Activated T-helper 1 cell treated with anti-CD3 and anti-CD28 coated beads, Interleukin-12 subunit alpha, Interleukin-12 subunit beta, Interleukin-2, Interleukin-4 antibody, amounts not matched to agents 30 ng/mL and 10 ng/mL and 1 ng/mL, durations not matched to agents 14 hours and 24 hours and 36 hours (primary cell): ENCODE results near the gene GNAI3. TPM values are rescaled to one million over a fixed set of nuclear protein-coding genes. Genes with fewer than 3 reads are reported as not detected.

Experiments used
- DNase-seq: peaks from one replicate; pipeline ENCODE4 v3.0.0; 2021; ENCODE audit warnings: low spot score
- H3K27ac Mint-ChIP-seq: one replicate; pipeline ENCODE4 v1.8.0; 2021; ENCODE audit warnings: mild to moderate bottlenecking, mixed read lengths
- H3K27me3 Mint-ChIP-seq: one replicate; pipeline ENCODE4 v1.8.0; 2022; ENCODE audit warnings: mild to moderate bottlenecking, moderate library complexity, mixed read lengths; ENCODE audit not compliant: insufficient read depth
- H3K36me3 Mint-ChIP-seq: one replicate; pipeline ENCODE4 v1.8.0; 2021; ENCODE audit warnings: low read depth, mixed read lengths
- H3K4me1 Mint-ChIP-seq: one replicate; pipeline ENCODE4 v1.8.0; 2021; ENCODE audit warnings: low read depth, mixed read lengths
- H3K4me3 Mint-ChIP-seq: one replicate; pipeline ENCODE4 v1.8.0; 2021; ENCODE audit warnings: mild to moderate bottlenecking, moderate library complexity, mixed read lengths
- H3K9me3 Mint-ChIP-seq: one replicate; pipeline ENCODE4 v1.8.0; 2021; ENCODE audit warnings: mixed read lengths
- intact Hi-C: fragments of 100-400 bp; cut with micrococcal nuclease; formaldehyde crosslinking; loops from one replicate; pipeline ENCODE4 v1.15.1; 2024
- total RNA-seq: library from RNA; stranded (reverse); gene quantifications from 2 replicates; pipeline ENCODE4 v1.2.3, GENCODE V29; 2022

Gene GNAI3
- total RNA-seq, 1 donor from 2014 or later, result 8.4 TPM

GRCh38 chr1:109625601-109626560 lies 77.5 kb downstream of the GNAI3 start:
- intact Hi-C loops, result no loop called here
- DNase-seq, result no peak
- no peaks in the 10 kb centered on the region for H3K27me3 Mint-ChIP-seq

DNA sequence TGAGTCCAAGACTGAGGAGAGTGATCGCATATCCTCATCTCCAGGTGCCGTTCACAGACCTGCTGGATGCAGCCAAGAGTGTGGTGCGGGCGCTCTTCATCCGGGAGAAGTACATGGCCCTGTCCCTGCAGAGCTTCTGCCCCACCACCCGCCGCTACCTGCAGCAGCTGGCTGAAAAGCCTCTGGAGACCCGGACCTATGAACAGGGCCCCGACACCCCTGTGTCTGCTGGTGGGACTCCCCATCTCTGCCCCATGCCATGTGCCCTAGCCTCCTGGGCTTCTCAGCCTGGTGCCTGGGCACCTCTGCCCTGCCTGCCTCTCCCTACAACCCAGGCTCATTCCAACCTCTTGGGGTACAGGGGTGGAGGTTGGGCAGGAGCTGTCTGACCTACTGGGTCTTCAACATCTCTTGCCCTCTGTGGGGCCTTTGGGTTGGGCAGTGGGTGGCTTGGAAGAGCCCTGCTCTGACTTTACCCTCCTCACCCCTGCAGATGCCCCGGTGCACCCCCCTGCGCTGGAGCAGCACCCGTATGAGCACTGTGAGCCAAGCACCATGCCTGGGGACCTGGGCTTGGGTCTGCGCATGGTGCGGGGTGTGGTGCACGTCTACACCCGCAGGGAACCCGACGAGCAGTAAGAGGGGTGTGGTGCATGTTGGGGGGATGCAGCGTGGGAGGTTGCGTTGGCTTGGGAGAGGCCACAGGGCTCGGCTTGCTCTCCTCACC lies 78.4 kb downstream of the GNAI3 start:
- Mint-ChIP-seq H3K27ac (no peak overlapping the region), H3K4me1 (peaks cover 22% of the 10 kb centered on the region), H3K4me3 (no peak overlapping the region), H3K27me3 (no peaks in the 10 kb centered on the region), H3K36me3 (peaks cover 26% of the 10 kb centered on the region), H3K9me3 (no peaks in the 10 kb centered on the region)
- no peak for DNase-seq
- intact Hi-C loops, result no loop called here

More at GRCh38 chr1:109625601-109626560, 77.5 kb downstream of the GNAI3 start:
- Mint-ChIP-seq H3K9me3 (no peaks in the 10 kb centered on the region), H3K27ac (peak overlapping the region; percentile 76), H3K4me1 (peaks cover 26% of the 10 kb centered on the region), H3K36me3 (peaks cover 25% of the 10 kb centered on the region), H3K4me3 (no peak overlapping the region)

DNA sequence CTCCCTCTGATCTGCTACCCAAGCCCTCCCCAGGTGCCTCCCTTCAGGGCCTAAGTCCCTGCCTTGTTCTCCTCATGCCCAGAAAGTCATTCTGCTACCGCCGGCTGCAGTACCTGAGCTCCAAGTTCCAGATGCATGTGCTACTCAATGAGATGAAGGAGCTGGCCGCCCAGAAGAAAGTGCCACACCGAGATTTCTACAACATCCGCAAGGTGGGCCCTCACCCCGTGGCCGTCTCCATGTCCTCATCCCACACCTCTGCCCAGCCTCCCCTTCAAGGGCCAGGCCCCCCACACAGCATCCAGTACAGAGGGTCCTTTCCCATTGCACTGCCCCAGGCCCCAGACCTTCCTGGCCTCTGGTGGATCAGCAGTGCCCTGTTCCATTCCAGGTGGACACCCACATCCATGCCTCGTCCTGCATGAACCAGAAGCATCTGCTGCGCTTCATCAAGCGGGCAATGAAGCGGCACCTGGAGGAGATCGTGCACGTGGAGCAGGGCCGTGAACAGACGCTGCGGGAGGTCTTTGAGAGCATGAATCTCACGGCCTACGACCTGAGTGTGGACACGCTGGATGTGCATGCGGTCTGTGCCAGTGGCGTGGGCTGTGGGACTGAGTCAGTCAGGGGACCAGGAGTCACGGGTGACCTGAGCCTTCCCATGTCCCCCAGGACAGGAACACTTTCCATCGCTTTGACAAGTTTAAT lies 79.4 kb downstream of the GNAI3 start:
- Mint-ChIP-seq H3K36me3 (peaks cover 29% of the 10 kb centered on the region), H3K4me1 (peaks cover 12% of the 10 kb centered on the region), H3K27ac (no peak overlapping the region), H3K9me3 (no peaks in the 10 kb centered on the region), H3K27me3 (no peaks in the 10 kb centered on the region), H3K4me3 (no peak overlapping the region)
- intact Hi-C loops, result no loop called here
- DNase-seq, result no peak

GRCh38 chr1:109628540-109629321 lies 80.3 kb downstream of the GNAI3 start:
- Mint-ChIP-seq H3K27me3 (no peaks in the 10 kb centered on the region), H3K27ac (no peak overlapping the region), H3K4me3 (no peak overlapping the region), H3K4me1 (peaks cover 3% of the 10 kb centered on the region), H3K36me3 (peaks cover 30% of the 10 kb centered on the region), H3K9me3 (no peaks in the 10 kb centered on the region)
- DNase-seq, result no peak
- intact Hi-C loops, result no loop called here

DNA sequence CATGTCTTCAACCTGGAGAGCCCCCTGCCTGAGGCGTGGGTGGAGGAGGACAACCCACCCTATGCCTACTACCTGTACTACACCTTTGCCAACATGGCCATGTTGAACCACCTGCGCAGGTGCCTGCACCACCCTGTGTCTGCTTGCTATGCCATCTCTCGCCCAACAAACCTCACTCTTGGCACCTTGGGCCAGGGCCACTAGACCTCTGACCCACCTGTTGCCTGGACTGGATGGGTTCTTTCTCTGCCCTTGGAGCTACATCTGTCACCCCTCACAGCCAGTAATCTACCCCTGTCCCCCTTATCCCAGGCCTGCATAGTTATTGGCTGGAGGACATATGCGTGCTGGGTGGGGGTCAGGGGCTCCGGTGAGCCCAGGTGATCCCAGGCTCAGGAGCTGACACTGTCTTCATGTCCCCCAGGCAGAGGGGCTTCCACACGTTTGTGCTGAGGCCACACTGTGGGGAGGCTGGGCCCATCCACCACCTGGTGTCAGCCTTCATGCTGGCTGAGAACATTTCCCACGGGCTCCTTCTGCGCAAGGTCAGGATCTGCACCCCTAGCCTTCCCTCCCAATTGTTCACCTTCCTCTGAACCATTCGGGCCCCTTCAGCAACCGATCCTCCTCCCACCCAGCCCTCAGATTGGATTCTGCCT lies 81.1 kb downstream of the GNAI3 start:
- Mint-ChIP-seq H3K36me3 (peaks cover 30% of the 10 kb centered on the region), H3K27me3 (no peaks in the 10 kb centered on the region)

GRCh38 chr1:109630081-109630897 lies 81.9 kb downstream of the GNAI3 start:
- H3K27me3 Mint-ChIP-seq, result no peaks in the 10 kb centered on the region
- intact Hi-C loops, result loop anchor here (1.0 to 2.0 kb wide), 2 partner anchors 13 to 84 kb away; no protein-coding TSS in a partner anchor
- peaks cover 30% of the 10 kb centered on the region for H3K36me3 Mint-ChIP-seq
- peaks cover 11% of the 10 kb centered on the region for H3K4me1 Mint-ChIP-seq
- H3K27ac Mint-ChIP-seq, result no peak overlapping the region
- no peaks in the 10 kb centered on the region for H3K9me3 Mint-ChIP-seq
- DNase-seq, result no peak
- H3K4me3 Mint-ChIP-seq, result no peak overlapping the region

More for the DNA sequence above, 81.1 kb downstream of the GNAI3 start:
- Mint-ChIP-seq H3K27ac (no peak overlapping the region), H3K9me3 (no peaks in the 10 kb centered on the region), H3K4me3 (no peak overlapping the region), H3K4me1 (peaks cover 3% of the 10 kb centered on the region)
- intact Hi-C loops, result loop anchor here (1.0 to 2.0 kb wide), 2 partner anchors 13 to 83 kb away; no protein-coding TSS in a partner anchor
- DNase-seq, result no peak

DNA sequence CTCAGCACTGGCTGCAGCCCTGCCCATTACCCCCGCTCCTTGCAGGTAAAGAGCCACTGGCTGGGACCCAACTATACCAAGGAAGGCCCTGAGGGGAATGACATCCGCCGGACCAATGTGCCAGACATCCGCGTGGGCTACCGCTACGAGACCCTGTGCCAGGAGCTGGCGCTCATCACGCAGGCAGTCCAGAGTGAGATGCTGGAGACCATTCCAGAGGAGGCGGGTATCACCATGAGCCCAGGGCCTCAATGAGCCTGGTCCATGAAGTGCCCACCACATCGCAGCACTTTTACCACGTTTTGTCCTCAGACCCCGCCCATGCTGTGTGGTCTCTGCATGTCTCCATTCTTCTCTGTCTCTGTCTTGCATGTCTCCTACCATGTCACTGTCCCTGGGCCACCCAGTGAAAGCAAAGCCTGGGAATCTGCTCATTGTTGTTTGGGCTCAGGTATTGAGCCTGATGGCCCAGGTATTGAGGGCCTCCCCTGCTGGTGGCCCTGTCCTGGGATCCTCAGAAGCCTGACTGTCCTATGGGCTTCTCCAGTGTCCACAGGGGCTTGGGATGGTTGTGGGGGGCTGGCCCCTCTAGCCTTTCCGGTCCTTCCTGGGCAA lies 82.6 kb downstream of the GNAI3 start:
- intact Hi-C loops, result loop anchor here (1.0 to 2.0 kb wide), 2 partner anchors 14 to 85 kb away; no protein-coding TSS in a partner anchor
- H3K36me3 Mint-ChIP-seq, result peaks cover 28% of the 10 kb centered on the region
- no peak overlapping the region for H3K4me3 Mint-ChIP-seq
- H3K27ac Mint-ChIP-seq, result no peak overlapping the region
- H3K4me1 Mint-ChIP-seq, result peaks cover 13% of the 10 kb centered on the region
- no peaks in the 10 kb centered on the region for H3K9me3 Mint-ChIP-seq
- no peaks in the 10 kb centered on the region for H3K27me3 Mint-ChIP-seq
- DNase-seq, result no peak

DNA sequence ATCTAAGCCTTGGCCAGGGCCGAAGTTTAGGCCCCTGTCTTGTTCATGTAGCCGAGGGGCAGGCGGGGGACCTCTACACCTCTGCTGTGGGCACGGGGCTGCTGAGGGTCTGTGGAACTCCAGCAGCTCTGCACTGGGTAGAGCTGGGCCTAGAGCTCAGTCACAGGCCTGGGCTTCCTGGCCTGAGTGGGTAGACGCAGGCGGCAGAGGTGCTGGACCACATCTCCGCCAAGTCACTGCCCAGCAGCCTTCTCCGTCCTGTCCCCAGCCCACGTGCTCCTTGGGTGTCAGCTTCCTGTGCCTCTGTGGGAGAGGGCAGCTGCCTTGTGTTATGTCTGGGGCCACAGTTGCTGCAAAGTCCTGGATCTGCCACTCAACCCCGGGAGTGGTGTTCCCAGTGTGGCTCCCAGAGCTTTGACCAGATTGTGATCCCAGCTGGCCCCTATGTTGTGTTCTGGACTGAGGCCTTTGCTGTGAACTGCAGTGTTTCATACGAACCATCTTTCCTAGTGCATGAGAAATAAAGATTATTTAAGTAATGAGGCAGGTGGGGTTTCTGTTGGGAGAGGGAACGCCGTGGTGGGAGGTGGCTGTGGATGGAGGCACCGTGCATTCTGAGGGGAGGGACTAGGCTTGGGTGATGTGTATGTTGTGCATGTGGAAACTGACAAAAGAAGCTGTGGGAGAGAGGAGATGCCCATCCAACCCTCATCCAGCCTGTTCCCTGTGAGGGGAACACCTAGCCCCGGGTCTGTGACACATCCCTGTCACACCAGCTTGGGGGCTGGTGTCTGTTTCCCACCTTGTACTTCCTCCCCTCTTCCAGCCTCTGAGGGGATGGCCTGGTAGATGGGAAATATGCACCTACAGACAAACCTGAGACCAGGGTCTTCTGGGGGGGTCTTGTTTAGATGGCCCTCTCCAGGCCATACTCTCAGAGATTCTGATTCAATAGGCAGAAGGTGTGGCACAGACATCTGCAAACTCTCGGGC lies 83.4 kb downstream of the GNAI3 start:
- Mint-ChIP-seq H3K4me1 (peaks cover 13% of the 10 kb centered on the region), H3K9me3 (no peaks in the 10 kb centered on the region), H3K27me3 (no peaks in the 10 kb centered on the region), H3K27ac (no peak overlapping the region), H3K36me3 (peaks cover 23% of the 10 kb centered on the region), H3K4me3 (no peak overlapping the region)
- intact Hi-C loops, result loop anchor here (2.0 kb wide), 1 partner anchor 15 kb away; no protein-coding TSS in a partner anchor
- DNase-seq, result no peak

DNA sequence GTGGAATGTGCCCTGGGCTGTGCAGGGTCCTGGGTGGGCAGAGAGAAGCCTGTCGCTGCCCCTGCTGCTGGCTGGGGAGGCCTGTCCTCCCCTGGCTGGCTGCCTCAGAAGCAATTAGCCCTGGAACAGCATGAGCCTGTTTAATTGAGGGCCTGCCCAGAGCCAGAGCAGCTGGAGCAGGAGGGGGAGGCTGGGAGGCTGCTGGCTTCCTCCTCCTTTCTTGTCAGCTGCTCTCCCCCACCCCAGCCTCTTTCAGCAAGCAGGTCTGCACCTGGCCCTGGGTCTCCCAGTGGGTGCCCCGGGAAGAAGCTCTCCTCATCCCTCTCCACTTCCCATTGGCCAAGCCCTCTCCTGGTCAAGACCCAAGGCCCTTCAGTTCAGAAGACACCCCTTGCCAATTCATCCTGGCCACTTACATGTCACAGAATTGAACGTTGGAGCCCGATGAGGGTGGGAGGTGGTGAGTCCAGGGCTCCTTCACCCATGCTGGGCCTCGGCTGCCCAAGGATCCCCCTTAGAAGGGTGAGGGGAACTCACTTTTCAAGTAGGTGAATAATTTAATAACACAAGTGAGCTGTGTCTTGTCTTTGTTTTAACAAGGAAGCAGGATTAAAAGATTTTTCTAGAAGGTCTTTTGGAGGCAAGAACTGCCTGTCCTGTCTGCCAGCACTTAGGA lies 84.4 kb downstream of the GNAI3 start:
- DNase-seq, result no peak
- intact Hi-C loops, result no loop called here
- Mint-ChIP-seq H3K36me3 (peaks cover 19% of the 10 kb centered on the region), H3K27ac (no peak overlapping the region), H3K4me3 (no peak overlapping the region), H3K27me3 (no peaks in the 10 kb centered on the region), H3K9me3 (no peaks in the 10 kb centered on the region), H3K4me1 (peaks cover 13% of the 10 kb centered on the region)

GRCh38 chr1:109634292-109634691 lies 85.9 kb downstream of the GNAI3 start:
- no peaks in the 10 kb centered on the region for H3K27me3 Mint-ChIP-seq
- peaks cover 13% of the 10 kb centered on the region for H3K4me1 Mint-ChIP-seq
- no peak overlapping the region for H3K27ac Mint-ChIP-seq
- no peaks in the 10 kb centered on the region for H3K9me3 Mint-ChIP-seq
- intact Hi-C loops, result no loop called here
- H3K36me3 Mint-ChIP-seq, result peaks cover 14% of the 10 kb centered on the region
- H3K4me3 Mint-ChIP-seq, result no peak overlapping the region
- DNase-seq, result no peak
